ENCODE results near the gene SEPTIN8.
"Not testable (repeated sequence)": the region's sequence is repeated elsewhere in the genome, so short reads cannot be mapped to it uniquely, and the experiment has no call there.

The SEPTIN8 gene

GRCh38 chr5:132812781-132813598 lies 36.0 kb upstream of the SEPTIN8 start, which contains the start of gene SOWAHA:
TSS of gene SOWAHA (plus strand) at chr5:132813302. CDS start at chr5:132813622, 320 bp downstream.
- DNase-seq: no peak

GRCh38 chr5:132812123-132812765 lies 35.2 kb upstream of the SEPTIN8 start:
- DNase-seq: no peak

DNA sequence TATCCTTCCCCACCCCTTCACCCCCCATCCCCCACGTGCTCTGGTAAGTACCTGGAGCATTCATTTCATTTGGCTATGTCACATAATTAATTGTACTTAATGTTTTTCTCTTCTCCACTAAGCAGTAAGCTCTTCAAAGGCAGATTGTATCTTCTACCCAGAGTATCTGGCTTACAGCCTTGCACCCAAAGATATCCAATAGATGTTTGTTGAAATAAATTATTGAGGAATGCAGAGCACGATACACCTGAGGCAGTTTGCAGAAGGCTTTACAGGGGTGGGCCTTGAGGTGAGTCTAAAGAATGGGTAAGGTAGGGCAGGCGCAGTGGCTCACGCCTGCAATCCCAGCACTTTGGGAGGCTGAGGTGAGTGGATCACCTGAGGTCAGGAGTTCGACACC lies 33.6 kb upstream of the SEPTIN8 start:
- DNase-seq: no peak

DNA sequence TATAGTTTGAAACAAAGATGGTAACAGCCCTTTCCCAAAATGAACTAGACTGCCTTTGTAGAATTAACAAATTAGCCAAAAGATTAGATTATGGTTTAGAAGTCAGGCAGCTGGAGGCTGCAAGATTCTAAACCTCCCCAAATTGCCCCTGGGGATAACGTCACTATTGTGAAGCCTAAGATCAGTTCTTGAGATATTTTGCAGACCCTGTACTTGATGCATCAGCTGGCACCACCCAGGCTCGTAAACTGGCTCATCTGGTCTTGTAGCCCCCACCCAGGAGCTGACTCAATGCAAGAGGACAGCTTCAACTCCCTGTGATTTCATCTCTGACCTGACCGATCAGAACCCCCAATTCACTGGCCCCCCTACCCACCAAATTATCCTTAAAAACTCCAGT lies 31.8 kb upstream of the SEPTIN8 start:
- no peak for DNase-seq

- DNase-seq: no peak
These were observed 31.4 kb upstream of the SEPTIN8 start for GRCh38 chr5:132808448-132808847.

DNA sequence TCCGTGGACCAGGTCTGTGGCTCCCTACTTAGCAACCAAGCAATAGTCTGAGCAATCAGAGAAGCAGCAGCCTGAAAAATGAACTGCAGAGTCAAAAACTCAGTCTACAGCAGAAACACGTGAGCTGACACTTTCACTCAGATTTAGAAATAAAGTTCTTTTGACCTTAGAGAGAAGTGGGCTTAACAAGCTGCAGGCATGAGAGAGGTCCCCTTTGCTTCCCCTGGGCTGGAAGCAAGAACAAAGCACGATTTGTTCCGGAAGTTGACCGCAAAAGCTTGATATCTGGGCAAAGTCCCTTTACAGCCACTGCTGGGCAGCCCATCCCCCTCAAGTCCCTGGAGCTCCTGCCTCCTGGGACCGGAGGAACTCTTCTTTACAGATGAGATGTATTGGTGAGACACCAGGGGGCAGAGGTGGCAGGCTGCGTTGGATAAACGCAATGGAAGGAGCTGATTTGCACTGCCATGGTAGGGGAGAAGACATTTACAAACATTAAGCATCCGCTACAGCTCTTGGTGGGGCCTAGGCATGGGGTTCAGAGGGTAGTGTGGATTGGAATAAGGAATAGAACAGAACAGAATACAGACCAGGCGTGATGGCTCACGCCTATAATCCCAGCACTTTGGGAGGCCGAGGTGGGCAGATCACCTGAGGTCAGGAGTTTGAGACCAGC lies 30.3 kb upstream of the SEPTIN8 start:
- DNase-seq: no peak

DNA sequence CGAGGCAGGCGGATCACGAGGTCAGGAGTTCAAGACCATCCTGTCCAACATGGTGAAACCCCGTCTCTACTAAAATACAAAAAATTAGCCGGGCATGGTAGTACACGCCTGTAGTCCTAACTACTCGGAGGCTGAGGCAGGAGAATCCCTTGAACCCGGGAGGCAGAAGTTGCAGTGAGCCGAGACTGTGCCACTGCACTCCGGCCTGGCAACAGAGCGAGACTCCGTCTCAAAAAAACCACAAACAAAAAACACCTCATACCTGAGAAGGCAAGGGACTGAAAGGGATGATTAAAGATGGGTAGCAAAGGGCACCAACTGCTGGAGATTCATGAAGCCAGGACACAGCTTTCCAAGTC lies 29.7 kb upstream of the SEPTIN8 start:
- DNase-seq: not testable (repeated sequence)

GRCh38 chr5:132805872-132806271 lies 28.8 kb upstream of the SEPTIN8 start:
- not testable (repeated sequence) for DNase-seq

DNA sequence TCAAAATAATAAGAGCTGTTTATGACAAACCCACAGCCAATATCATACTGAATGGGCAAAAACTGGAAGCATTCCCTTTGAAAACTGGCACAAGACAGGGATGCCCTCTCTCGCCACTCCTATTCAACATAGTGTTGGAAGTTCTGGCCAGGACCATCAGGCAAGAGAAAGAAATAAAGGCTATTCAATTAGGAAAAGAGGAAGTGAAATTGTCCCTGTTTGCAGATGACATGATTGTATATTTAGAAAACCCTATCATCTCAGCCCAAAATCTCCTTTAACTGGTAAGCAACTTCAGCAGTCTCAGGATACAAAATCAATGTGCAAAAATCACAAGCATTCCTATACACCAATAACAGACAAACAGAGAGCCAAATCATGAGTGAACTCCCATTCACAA lies 27.2 kb upstream of the SEPTIN8 start:
- DNase-seq: not testable (repeated sequence)

GRCh38 chr5:132802685-132803066 lies 25.6 kb upstream of the SEPTIN8 start:
- DNase-seq: not testable (repeated sequence)

DNA sequence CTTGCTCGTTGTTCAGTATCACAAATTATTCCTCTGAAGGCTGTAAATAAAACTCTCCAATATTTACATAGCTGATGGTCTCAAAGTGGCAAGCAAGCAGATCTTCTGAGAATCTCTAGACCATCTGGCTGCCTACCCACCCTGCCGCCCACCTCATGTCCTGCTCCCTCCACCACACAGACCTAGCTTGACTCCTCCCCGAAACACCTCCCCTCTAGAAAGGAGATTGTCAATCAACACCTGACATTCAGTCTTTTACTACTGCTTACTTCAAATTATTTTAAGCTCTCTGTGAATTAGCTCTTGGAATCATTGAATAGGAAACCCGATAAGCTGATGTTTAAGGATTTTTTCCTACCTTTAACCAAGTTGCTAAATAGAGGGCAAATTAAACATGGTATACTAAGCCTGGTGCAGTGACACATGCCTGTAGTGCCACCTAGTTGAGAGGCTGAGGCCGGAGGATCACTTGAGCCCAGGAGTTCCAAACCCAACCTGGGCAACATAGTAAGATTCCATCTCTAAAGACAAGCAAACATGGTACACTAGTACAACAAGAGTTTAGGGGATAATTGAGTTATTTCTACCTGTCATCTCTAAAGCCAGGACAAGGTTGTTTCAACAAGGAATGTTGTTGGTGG lies 25.1 kb upstream of the SEPTIN8 start:
- DNase-seq: no peak

DNA sequence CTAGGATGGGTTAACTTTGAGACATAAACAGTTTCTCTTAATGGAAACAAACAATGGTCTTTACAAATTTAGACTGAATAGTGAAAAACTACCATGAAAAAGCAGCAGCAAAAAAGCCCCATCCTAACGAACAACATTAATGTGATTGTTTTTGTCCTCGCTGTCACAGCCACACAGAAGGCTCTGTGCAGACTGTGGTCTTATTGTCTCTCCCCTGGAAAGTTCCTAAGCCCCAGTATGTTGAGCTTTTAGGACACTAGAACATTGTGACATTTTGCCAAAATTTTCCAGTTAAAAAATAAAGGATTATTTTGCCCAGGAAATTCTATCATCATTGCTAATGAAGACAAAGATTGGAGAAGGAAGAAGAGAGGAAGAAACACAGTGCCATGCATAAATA lies 23.5 kb upstream of the SEPTIN8 start:
- no peak for DNase-seq

DNA sequence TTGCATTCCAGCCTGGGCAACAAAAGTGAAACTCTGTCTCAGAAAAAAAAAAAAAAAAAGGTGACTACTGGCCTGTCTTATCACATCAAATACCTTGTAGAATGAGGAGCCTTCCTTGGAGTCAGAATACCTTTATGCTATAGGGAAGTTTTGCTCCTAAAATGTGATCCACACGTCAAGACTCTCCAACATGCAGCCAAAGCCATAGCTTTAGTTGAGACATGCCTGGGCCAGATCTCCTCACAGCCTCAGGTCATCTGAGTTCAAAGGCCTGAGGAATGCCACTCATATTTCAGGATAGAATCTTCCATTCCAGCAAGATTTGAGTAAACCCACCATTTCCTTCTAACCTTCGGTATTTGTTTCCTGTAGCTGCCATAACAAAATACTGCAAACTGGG lies 22.4 kb upstream of the SEPTIN8 start:
- no peak for DNase-seq

DNA sequence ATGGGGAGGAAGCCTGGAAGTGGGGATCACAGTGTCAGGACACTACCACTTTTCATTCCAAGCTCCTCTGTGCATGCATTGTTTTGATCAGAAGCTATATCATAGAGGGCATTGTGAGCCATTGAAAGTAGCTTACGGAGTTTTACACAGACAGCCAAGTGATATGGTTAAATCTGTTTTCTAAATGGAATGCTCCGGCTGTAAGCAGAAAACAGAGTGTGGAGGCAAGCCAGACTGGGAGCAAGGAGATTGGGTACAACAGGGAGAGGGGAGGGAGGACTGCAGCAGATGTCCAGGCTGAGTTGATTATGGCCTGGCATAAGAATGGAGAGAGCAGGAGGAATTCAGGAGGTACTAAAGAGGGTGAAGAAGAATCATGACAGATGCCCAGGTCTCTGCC lies 20.6 kb upstream of the SEPTIN8 start:
- DNase-seq: no peak

- DNase-seq: no peak
These were observed 14.0 kb upstream of the SEPTIN8 start for GRCh38 chr5:132791026-132791425.

GRCh38 chr5:132790201-132790865 lies 13.3 kb upstream of the SEPTIN8 start:
- no peak for DNase-seq

DNA sequence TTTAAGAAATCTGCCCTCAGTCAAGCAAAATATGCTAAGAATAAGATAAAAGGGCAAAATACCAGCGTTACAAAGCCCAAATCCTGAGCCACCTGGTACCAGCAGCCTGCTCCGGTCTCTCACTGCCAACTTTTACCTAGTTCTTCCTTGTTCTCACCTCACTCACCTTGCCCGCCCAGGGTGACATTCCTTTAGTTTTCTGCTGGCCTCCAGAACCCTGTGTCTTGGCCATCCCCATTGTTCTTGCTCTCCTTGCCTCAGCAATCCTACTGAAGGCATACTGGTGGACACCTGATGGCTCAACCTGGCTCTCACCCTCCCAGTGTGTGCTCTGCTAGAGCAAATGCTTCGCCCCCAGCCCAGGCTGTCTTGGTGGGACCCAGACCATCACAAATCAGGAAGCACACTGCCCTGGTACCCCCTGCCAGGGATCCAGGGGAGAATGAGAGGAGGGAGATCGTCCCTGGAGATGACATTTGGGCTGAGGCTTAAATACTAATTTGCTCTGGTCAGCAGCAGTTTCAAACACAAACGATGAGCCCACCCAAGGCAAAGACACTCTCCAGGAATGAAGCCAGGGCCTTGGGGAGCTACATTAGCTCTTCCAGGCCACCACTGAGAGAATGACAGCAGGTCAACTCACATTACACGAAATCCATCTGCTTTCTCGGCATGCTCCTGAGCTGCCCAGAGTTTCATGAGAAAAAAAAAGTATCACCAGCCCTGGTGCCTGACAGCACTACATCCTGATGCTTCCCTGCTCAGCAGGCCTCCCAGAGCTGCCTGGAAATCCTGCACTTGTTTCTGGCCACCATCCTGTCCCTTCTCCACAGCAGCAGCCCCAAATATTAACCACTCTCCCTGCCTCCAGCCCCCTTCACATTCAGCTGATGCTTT lies 12.2 kb upstream of the SEPTIN8 start:
- DNase-seq: no peak

- no peak for DNase-seq
These were observed 11.5 kb upstream of the SEPTIN8 start for GRCh38 chr5:132788508-132788907.

GRCh38 chr5:132787076-132787475 lies 10.0 kb upstream of the SEPTIN8 start:
- no peak for DNase-seq

DNA sequence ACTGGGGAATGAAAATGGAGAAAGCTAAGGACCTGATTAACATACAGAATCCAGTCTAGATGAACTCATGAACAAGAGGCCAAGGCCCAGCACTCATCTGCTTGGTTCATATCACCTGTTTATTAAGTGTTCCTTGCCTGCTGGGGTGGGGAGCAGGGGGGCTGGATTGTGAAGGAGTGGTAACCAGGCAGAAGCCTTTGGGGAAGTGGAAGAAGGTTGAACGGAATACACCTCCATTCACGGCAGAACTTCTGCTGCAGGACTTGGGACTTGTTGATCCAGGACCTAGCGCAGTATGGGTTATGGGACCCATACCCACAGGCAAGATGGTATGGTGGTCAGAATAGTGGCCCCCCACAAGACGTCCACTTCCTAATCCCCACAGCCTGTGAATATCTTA lies 8.8 kb upstream of the SEPTIN8 start:
- no peak for DNase-seq

DNA sequence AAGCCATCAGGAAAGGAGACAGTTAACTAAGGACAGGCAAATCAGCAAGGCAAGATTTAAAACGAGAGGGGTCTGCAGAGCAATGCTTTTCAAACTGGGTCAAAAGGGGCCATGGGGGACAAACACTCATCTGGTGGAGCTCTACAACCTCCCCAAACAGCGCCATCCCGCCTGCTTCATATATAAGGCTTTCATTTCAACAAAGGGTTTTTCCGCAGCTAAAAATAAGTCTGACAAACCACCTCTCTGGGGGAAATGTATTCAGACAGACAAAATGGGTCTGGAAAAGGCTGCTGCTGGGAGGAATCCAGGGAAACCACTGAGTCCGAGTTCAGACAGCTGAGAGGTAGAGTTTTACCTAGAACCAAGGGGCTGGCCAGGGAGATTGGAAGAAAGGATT lies 8.3 kb upstream of the SEPTIN8 start:
- DNase-seq: no peak

- no peak for DNase-seq
These were observed 5.1 kb upstream of the SEPTIN8 start for GRCh38 chr5:132782101-132782500.

Data from T-helper 9 cell (primary cell).